Kasumi-1 (cell line): ENCODE data around the gene ADRA2B.
A peak's percentile ranks its signal among the peaks of the same experiment; 100 is the strongest.

ENCODE experiments used
- DNase-seq, 2 experiments: peaks; one replicate each; lab custom pipeline; 2025; lab: John Stamatoyannopoulos, UW

Gene ADRA2B

GRCh38 chr2:96117701-96118588, 1.6 kb upstream of the ADRA2B start:
- no peak for DNase-seq

GRCh38 chr2:96116879-96117533, 635 bp upstream of the ADRA2B start:
- peak; percentile 17 to 29 for DNase-seq

GRCh38 chr2:96115631-96116423, 544 bp downstream of the ADRA2B start:
- DNase-seq = no peak

GRCh38 chr2:96114903-96115581, 1.3 kb downstream of the ADRA2B start:
- no peak for DNase-seq

DNA sequence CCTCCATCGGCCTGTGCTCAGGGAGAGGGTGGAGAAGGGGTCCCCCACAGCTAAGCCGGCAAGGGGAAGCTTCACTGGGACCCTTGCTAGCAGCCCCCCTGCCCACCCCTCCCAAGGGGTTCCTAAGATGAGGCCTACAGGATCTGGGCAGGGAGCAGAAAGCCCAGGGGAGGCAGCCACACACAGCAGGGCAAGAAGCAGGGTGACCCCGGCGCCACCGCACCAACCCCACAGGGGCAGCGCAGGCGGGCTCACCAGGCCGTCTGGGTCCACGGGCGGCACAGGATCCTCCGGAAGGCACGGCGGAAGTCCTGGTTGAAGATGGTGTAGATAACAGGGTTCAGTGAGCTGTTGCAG, 1.8 kb downstream of the ADRA2B start:
- DNase-seq = no peak

DNA sequence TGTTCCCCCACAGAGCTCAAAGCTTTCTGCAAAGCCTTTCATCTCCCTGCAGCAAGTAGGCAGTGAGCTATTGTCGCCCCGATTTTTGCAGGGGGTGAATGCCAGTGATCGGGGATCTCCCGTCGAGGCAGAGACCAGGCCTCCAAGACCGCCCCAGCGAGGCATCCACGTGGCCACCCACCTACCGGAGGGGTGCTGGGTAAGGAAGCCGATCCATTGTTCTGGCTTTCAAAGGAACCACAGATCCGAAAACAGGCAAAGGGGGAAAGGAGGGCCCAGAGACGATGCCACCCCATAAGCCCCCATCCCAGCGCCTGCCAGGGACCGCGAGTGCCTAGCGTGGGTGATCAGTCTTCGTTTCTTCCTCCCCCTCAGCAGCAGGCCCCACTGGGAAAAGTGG, 2.4 kb downstream of the ADRA2B start:
- DNase-seq = no peak

GRCh38 chr2:96113367-96113677, 3.0 kb downstream of the ADRA2B start:
- no peak for DNase-seq

DNA sequence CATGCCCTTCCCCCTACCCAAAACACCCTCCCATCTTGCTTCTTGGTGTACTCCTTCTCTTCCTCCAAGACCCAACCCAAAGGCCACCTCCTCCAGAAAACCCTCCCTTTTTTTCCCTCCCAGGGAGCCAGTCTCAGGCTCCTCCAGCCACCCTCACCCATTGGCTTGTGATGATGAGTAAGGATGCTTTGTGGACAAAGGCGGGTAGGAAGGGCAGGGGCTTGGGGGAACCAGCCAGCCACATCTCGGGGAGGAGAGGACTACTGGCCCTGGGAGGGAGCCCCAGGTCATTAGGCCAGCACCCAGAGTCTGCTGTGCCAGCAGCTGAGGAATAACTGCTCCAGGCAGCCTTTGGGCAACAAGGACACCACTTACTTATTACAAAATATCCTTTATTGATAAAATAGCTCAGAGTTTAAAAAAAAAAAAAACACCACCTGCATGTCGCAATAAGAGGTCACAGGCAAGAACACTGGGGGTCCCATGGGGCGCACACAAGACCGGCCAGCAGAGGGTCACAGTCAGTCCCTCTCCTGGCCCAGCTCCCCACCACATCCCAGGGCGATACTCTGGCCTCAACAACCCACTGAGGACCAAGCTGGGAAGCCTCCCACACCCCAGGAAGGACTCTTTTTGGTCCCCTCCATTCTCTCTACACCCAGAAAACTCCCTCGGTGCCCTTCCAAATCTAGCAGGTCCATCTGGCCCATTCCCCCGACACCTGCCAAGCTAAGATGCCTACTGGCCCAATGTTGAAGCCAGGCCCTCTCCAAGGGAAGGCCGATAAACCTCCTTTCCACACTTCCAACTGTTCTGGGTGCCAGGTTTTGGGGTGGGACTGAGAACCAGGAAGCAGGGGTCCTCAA, 3.6 kb downstream of the ADRA2B start:
- no peak for DNase-seq

DNA sequence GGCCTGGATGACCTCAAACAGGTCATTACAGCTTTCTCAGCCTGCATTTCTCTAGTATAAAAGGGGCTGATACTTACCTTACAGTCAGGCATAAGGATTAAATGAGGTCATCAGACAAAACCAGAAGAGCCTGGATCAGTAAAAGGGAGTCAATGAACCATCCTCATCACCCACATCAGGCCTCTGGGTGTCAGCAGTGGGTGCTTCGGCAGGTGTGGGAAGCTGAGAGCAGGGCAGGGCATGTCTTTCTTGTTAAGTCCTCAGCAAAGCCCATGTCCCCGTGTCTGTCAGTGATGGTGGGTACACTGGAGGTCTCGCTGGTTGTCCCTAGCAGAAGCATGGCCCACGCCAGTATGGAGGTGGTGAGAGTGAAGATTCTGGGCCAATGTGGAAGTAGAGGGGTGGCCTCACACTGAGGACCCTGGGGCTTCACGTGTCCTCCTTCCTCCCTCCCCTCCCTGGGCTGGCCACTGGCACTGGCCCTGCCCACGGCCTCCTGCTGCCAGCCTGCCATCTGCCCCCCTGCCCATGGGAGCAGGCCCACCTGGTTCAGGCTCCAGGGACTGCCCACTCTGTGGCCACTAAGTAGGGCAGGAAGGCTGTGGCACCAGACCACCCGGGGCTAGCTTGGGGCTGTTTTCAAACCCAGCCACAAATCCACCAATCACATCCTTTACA, 4.4 kb downstream of the ADRA2B start:
- DNase-seq = no peak

DNA sequence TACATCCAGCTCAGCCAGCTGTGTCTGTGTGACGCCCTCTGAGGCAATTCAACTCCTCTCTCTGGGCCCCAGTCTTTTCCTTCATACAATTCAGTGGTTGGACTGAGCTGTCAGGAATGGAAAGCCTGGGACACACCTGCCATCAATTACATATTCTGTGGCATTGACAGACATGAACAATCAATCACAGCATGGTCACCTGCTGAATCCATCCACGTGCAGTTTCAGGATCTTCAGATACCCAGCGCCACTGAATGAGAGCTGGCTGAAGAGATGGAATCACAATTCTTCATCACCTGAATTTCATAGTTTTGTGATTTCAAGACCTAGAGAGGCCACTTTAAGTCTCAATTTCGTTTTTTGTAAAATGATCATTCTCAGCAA, 5.1 kb downstream of the ADRA2B start:
- no peak for DNase-seq

DNA sequence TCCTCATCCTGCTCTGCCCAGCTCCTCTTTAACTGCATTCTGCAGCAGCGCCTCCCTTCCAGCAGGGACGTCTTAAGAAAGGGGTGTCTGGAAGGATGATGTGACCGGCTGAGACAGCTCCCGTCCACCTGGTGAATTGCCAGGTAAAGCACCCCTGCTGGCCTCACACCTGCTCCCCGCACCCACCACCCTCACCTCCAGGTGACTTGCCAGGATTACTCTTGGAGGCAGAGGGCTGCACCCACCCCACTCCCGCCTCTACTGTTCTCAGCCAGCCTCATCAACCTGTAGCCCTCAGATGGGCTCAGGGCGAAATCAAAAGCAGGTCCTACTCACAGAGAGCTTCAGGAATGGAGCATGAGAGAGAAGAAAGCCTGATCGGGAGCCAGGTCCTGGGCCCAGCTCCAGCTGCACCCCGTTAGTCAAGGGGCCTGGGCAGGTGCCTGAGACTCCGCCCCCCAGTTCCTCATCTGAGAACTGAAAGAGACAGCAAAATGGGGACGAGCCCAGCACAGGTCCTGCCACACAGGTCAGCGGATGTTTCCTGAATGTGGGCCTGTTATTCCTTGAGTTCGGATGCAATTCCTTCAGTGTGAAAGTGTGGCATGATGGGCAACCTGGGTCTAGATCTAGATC, 5.6 kb downstream of the ADRA2B start:
- DNase-seq = no peak

DNA sequence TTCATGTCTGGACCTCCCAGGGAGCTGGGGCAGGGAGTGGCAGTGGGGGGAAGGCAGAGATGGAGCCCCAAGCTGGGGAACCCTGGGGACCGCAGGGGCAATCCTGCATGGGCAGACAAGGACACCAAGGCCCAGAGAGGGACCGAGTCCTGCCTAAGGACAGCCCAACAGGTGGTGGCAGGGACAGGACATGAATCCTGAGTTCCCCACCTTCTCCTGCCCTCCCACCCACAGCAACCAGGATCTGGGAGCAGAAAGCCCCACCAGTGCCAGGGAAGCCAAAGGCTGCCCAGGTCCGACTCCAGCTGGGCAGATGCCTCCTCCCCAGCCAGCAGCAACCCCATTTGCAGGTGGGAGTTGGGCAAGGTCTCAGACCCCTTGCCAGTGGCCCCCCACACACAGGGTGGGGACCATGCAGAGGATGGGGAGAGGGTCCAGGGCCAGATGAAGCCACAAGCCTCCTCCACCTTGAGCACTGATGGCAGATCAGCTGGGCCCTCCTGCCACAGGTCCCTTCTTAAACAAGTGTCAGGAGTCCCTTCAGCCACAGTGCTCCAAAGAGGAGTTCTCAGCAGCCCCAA, 6.3 kb downstream of the ADRA2B start:
- no peak for DNase-seq

DNA sequence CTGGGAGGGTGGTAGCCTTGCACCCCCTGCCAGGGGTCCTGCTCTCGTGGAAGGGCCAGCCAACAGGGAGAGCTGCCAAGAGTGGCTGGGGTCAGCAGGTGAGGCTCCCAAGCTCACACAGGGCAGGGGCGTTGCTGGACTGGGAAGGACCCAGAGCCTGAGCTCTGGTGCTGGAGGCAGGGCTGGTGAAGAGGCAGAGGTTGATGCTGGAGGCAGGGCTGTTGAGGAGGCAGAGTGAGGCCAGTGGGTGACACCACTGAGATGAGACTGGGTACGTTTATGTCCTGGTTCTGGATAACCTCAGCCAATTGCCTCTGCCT, 7.0 kb downstream of the ADRA2B start:
- no peak for DNase-seq

GRCh38 chr2:96108541-96109360, 7.6 kb downstream of the ADRA2B start:
- DNase-seq = no peak

DNA sequence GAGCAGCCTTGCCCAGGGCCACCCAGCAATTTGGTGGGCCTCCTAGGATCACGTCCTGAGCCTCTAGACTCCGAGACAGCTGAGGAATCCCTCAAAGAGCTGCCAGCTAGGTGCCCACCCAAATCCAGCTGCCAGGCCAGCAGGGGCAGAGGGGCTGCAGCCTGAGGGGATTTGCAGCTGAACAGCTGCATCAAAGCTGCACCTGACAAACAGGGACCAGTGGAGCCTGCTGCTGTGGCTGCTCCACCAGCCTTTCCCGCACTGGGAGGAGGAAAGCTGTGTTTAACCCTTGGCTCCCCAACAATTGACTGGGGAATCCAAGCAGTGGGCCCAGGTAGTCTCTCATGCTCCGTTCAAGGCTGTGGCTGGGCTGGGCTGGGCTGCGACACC, 8.2 kb downstream of the ADRA2B start:
- no peak for DNase-seq

DNA sequence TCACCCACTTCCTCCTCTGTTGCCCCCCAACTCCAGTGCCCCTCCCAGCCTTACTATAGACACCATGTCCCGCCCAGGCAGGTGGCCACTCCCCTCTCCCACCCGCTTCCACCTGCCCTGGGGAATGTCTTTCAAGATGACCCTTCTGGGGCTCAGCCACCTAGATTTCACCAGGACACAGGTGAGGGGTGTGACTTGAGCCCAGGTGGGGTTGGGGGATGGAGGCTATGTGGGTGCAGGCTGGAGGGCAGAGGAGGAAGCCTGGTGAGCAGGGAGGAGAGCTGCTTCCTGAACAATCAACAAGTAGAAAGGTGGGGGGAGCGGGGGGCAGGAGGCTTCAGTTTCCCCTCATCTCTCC, 8.7 kb downstream of the ADRA2B start:
- DNase-seq = no peak

- DNase-seq = no peak
Observed at GRCh38 chr2:96106991-96107707, 9.2 kb downstream of the ADRA2B start.

- no peak for DNase-seq
Observed at GRCh38 chr2:96105994-96106715, 10.2 kb downstream of the ADRA2B start.
